Lower leg skin (tissue), 3 donors: ENCODE data around the gene PSD2.

Source experiments
- POLR2A ChIP-seq, 2 donors: fragments of 450-650 bp; IDR thresholded peaks; one replicate each; pipeline ENCODE4 v1.6.1; 2016 to 2017; ENCODE audit warnings: antibody characterized with exemption in 2 of 2, mild to moderate bottlenecking in 1 of 2, moderate library complexity in 1 of 2
- TF ChIP-seq, protein P1 (sequence below), 3 donors: fragments of 450-650 bp; IDR thresholded peaks; one replicate each; pipeline ENCODE4 v1.5.1; 2016; ENCODE audit warnings: antibody characterized with exemption in 3 of 3, mild to moderate bottlenecking in 3 of 3, moderate library complexity in 2 of 3

DNA sequence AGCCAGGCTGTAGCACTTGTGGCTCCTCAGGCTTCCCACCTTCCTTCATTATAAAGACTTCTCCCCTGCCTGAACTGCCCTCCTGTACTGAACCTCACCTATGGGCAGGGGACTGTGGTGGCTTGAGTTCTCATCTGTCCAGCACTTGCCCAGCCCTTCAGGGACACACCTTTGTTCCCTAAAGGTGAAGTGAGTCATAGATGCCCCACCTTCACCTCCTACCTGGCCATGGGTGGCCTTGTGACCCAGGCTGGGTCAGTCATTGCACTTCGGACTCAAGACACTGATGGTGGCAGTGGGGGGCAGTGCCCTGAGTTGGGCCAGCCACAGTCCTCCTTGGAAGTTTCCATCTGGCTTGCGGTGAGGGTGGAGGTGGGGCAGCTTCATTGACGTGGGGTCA is 26.1 kb upstream of the PSD2 start:
- TF ChIP-seq, protein P1, sequence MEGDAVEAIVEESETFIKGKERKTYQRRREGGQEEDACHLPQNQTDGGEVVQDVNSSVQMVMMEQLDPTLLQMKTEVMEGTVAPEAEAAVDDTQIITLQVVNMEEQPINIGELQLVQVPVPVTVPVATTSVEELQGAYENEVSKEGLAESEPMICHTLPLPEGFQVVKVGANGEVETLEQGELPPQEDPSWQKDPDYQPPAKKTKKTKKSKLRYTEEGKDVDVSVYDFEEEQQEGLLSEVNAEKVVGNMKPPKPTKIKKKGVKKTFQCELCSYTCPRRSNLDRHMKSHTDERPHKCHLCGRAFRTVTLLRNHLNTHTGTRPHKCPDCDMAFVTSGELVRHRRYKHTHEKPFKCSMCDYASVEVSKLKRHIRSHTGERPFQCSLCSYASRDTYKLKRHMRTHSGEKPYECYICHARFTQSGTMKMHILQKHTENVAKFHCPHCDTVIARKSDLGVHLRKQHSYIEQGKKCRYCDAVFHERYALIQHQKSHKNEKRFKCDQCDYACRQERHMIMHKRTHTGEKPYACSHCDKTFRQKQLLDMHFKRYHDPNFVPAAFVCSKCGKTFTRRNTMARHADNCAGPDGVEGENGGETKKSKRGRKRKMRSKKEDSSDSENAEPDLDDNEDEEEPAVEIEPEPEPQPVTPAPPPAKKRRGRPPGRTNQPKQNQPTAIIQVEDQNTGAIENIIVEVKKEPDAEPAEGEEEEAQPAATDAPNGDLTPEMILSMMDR (IDR thresholded peaks at IDR 0.05) = no peak
- TF ChIP-seq POLR2A (IDR thresholded peaks at IDR 0.05) = no peak
